Adrenal gland (tissue), 12 donors: Measurements from ENCODE around the gene PDIA4. TPM values are rescaled to one million over a fixed set of nuclear protein-coding genes. Genes with fewer than 3 reads are reported as not detected.

Source experiments
- DNase-seq, 7 donors: peaks; one replicate each; pipeline ENCODE4 v3.0.0-alpha.2; 2019 to 2020
- H3K27ac ChIP-seq, 5 donors: fragments of 200-600 bp; sonication (generic) in 4 of 5; 1 replicate in 3 of 5; 2 replicates in 2 of 5; pipeline versions ENCODE4 v1.5.1 to v1.8.0; 2016 to 2020; ENCODE audit warnings: mild to moderate bottlenecking in 1 of 5
- H3K27me3 ChIP-seq: fragments of 200-600 bp; 2 replicates; pipeline ENCODE4 v1.8.0; 2021
- H3K36me3 ChIP-seq, 2 donors: fragments of 200-600 bp; replicated peaks in 1 of 2; 1 replicate in 1 of 2; 2 replicates in 1 of 2; pipeline versions ENCODE4 v1.5.1 to v1.8.0; 2018 to 2022
- H3K4me1 ChIP-seq, 2 donors: fragments of 200-600 bp; replicated peaks in 1 of 2; 1 replicate in 1 of 2; 2 replicates in 1 of 2; pipeline versions ENCODE4 v1.5.1 to v1.8.0; 2018 to 2021
- H3K4me3 ChIP-seq, 4 donors: fragments of 200-600 bp; sonication (generic) in 3 of 4; one replicate each; pipeline ENCODE4 v1.5.1; 2016 to 2018
- H3K9me3 ChIP-seq, 3 donors: fragments of 200-600 bp; sonication (generic) in 1 of 3; replicated peaks in 1 of 3; 1 replicate in 2 of 3; 2 replicates in 1 of 3; pipeline versions ENCODE4 v1.5.1 to v1.8.0; 2016 to 2021
- POLR2A ChIP-seq, 2 donors: fragments of 450-650 bp; IDR thresholded peaks; one replicate each; pipeline ENCODE4 v1.6.1; 2017; ENCODE audit warnings: antibody characterized with exemption in 2 of 2, mild to moderate bottlenecking in 2 of 2, moderate library complexity in 1 of 2
- WGBS, 4 donors: extraction: QIAGEN DNeasy Blood & Tissue Kit in 2 of 4; methylation state at CpG; one replicate each; pipeline versions ENCODE4 v1.1.5 to v1.1.7; 2013 to 2017; 5-methylcytosine and 5-hydroxymethylcytosine counted together
- intact Hi-C, 2 donors: fragments of 100-400 bp; cut with DNase I; formaldehyde crosslinking; loops; one replicate each; pipeline versions ENCODE4 v1.14.1 to v1.15.0; 2022 to 2023
- polyA plus RNA-seq, 3 donors: library from polyadenylated mRNA; stranded (reverse); fragments of 200-250 nt in 2 of 3; fragments of 350-450 nt in 1 of 3; fragmentation: Illumina TruSeq in 1 of 3; extraction: RNeasy Lipid Tissue Mini Kit (QIAGEN cat#74804) in 1 of 3; gene quantifications; one replicate each; pipeline ENCODE4 v1.2.3, GENCODE V29; 2013 to 2014
- total RNA-seq, 9 donors: library from RNA; depleted of rRNA in 4 of 9; stranded (reverse); fragments of >200 nt in 4 of 9; fragments of 120-200 nt in 1 of 9; fragmentation: NEBNext Ultra II Directional in 1 of 9; extraction: Animal tissue kit (Norgen Biotek cat#: 25700) in 1 of 9; gene quantifications; one replicate each; pipeline versions ENCODE4 v1.1.0 to v1.2.4, GENCODE V29; 2013 to 2023
- TF ChIP-seq, protein P1 (sequence below), 6 experiments: fragments of 450-650 bp in 4 of 6; fragments of 200-600 bp in 2 of 6; sonication (generic) in 1 of 6; IDR thresholded peaks; 1 replicate in 5 of 6; 2 replicates in 1 of 6; pipeline versions ENCODE4 v1.5.1 to v1.8.0; 2016 to 2021; ENCODE audit warnings: antibody characterized with exemption in 6 of 6, mild to moderate bottlenecking in 2 of 6, moderate library complexity in 1 of 6
- donor health status: healthy with polysubstance abuse.
- donor health status: Bipolar disorder and iron deficiency.
- donor health status: DM: yes; HTN: yes; CAD: no.
- donor health status: DM: no; HTN: no; CAD: no.
- donor health status: DM: no; HTN: no; CAD: no.
- donor health status: DM: yes; HTN: yes; CAD: no.

The PDIA4 gene
- total and polyA plus RNA-seq, 12 donors: 19.9 to 123 (median 69.7) TPM

GRCh38 chr7:149027055-149027454 lies 1.2 kb downstream of the PDIA4 start:
- Histone ChIP-seq H3K9me3 (no peaks in the 10 kb centered on the region), H3K4me3 (peak overlapping the region in 1 of 4 donors; percentile 85), H3K4me1 (peaks cover 4 to 31% of the 10 kb centered on the region in 2 donors), H3K27ac (peak overlapping the region in 2 of 5 donors; percentile 92 to 97), H3K27me3 (no peaks in the 10 kb centered on the region), H3K36me3 (no peaks in the 10 kb centered on the region)
- no peak for TF ChIP-seq POLR2A (IDR thresholded peaks at IDR 0.05)
- DNase-seq: no peak
- 44 to 49% (median 47%) methylated on average over 10 of the region's 10 CpGs for WGBS, 4 donors
- intact Hi-C loops: no loop called here

DNA sequence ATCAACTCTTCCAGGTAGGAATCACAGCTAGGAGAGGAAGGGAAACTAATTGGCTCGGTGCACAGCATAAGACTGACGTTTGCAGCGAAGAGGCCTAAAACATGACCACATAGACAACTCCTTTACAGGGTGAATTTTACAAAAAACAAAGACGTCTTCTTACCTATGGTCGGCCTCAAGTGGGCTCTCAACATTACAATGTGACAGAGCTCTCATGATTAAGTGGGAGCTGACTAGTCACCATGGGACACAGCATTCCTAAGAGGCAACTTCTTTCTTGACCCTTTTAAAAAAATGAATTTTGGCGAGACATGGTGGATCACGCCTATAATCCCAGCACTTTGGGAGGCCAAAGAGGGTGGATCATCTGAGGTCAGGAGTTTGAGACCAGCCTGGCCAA lies 4.6 kb downstream of the PDIA4 start:
- no peaks in the 10 kb centered on the region for H3K27me3 ChIP-seq
- intact Hi-C loops: no loop called here
- no peak overlapping the region for H3K4me3 ChIP-seq
- TF ChIP-seq POLR2A (IDR thresholded peaks at IDR 0.05): no peak
- TF ChIP-seq, protein P1, sequence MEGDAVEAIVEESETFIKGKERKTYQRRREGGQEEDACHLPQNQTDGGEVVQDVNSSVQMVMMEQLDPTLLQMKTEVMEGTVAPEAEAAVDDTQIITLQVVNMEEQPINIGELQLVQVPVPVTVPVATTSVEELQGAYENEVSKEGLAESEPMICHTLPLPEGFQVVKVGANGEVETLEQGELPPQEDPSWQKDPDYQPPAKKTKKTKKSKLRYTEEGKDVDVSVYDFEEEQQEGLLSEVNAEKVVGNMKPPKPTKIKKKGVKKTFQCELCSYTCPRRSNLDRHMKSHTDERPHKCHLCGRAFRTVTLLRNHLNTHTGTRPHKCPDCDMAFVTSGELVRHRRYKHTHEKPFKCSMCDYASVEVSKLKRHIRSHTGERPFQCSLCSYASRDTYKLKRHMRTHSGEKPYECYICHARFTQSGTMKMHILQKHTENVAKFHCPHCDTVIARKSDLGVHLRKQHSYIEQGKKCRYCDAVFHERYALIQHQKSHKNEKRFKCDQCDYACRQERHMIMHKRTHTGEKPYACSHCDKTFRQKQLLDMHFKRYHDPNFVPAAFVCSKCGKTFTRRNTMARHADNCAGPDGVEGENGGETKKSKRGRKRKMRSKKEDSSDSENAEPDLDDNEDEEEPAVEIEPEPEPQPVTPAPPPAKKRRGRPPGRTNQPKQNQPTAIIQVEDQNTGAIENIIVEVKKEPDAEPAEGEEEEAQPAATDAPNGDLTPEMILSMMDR (IDR thresholded peaks at IDR 0.05): no peak
- peaks cover 0 to 15% of the 10 kb centered on the region in 2 donors for H3K36me3 ChIP-seq
- peaks cover 4 to 27% of the 10 kb centered on the region in 2 donors for H3K4me1 ChIP-seq
- WGBS, 4 donors: 74 to 93% (median 85%) methylated on average over 7 of the region's 7 CpGs
- DNase-seq: no peak
- peak overlapping the region in 1 of 5 donors; percentile 30 for H3K27ac ChIP-seq
- no peaks in the 10 kb centered on the region for H3K9me3 ChIP-seq

GRCh38 chr7:149022756-149023360 lies 5.4 kb downstream of the PDIA4 start:
- H3K27me3 ChIP-seq: no peaks in the 10 kb centered on the region
- peak overlapping the region in 1 of 5 donors; percentile 30 for H3K27ac ChIP-seq
- peaks cover 4 to 27% of the 10 kb centered on the region in 2 donors for H3K4me1 ChIP-seq
- no peak for TF ChIP-seq POLR2A (IDR thresholded peaks at IDR 0.05)
- TF ChIP-seq, protein P1 (IDR thresholded peaks at IDR 0.05): no peak
- no peak for DNase-seq
- H3K4me3 ChIP-seq: no peak overlapping the region
- intact Hi-C loops: no loop called here
- peaks cover 0 to 15% of the 10 kb centered on the region in 2 donors for H3K36me3 ChIP-seq
- 70 to 82% (median 77%) methylated on average over 3 to 6 of the region's 6 CpGs for WGBS, 4 donors
- H3K9me3 ChIP-seq: no peaks in the 10 kb centered on the region

GRCh38 chr7:149021725-149022062 lies 6.6 kb downstream of the PDIA4 start:
- no peak overlapping the region for H3K27ac ChIP-seq
- intact Hi-C loops: no loop called here
- H3K4me1 ChIP-seq: peaks cover 0 to 18% of the 10 kb centered on the region in 2 donors
- no peak overlapping the region for H3K4me3 ChIP-seq
- WGBS, 4 donors: 90 to 92% (median 91%) methylated on average over 10 to 12 of the region's 12 CpGs
- no peaks in the 10 kb centered on the region for H3K9me3 ChIP-seq
- no peaks in the 10 kb centered on the region for H3K27me3 ChIP-seq
- DNase-seq: no peak
- TF ChIP-seq, protein P1 (IDR thresholded peaks at IDR 0.05): no peak
- TF ChIP-seq POLR2A (IDR thresholded peaks at IDR 0.05): no peak
- H3K36me3 ChIP-seq: peaks cover 0 to 23% of the 10 kb centered on the region in 2 donors

DNA sequence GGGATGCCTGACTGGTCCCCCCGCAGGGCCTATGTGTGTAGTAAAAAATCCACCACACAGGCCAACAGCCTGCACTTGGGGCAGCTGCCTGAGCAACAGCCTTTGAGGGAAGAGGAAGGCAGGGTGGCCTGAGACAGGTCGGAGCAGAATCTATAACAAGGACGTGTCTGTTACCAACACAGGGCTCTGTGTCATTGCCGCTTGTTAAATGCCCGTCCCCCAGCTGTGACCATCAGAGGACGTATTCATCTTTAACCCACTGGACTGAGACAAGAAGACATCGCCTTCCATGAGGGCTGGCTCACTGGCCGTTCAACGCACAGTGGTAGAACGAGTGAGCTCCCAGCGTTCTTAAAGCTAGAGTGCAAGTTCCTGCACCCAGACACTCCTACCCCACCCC lies 7.8 kb downstream of the PDIA4 start:
- 89 to 94% (median 91%) methylated on average over 7 to 11 of the region's 11 CpGs for WGBS, 4 donors
- DNase-seq: no peak
- H3K36me3 ChIP-seq: peaks cover 0 to 33% of the 10 kb centered on the region in 2 donors
- no peak overlapping the region for H3K4me3 ChIP-seq
- H3K27ac ChIP-seq: no peak overlapping the region
- no peaks in the 10 kb centered on the region for H3K9me3 ChIP-seq
- peaks cover 0 to 16% of the 10 kb centered on the region in 2 donors for H3K4me1 ChIP-seq
- intact Hi-C loops: no loop called here
- TF ChIP-seq POLR2A (IDR thresholded peaks at IDR 0.05): no peak
- TF ChIP-seq, protein P1 (IDR thresholded peaks at IDR 0.05): no peak
- H3K27me3 ChIP-seq: no peaks in the 10 kb centered on the region
